Activated CD4-positive, alpha-beta memory T cell treated with anti-CD3 and anti-CD28 coated beads for 36 hours (primary cell): ENCODE data around the gene SPEG. TPM values are rescaled to one million over a fixed set of nuclear protein-coding genes. Genes with fewer than 3 reads are reported as not detected.
A peak's percentile ranks its signal among the peaks of the same experiment; 100 is the strongest.

ENCODE experiments used
- CTCF ChIA-PET: fragments of 350-600 bp; sonication (Branson Sonifier 250); formaldehyde crosslinking; loops from one replicate; lab custom pipeline; 2021; ENCODE audit warnings: antibody characterized with exemption, inconsistent platforms; lab: Charles Lee
- POLR2A ChIA-PET: fragments of 350-600 bp; sonication (Branson Sonifier 250); formaldehyde crosslinking; loops from one replicate; lab custom pipeline; 2021; ENCODE audit warnings: antibody characterized with exemption; lab: Charles Lee
- DNase-seq: peaks from one replicate; pipeline ENCODE4 v3.0.0-alpha.2; 2020
- H3K27ac Mint-ChIP-seq: one replicate; pipeline ENCODE4 v1.8.0; 2021; ENCODE audit warnings: mixed read lengths
- H3K27me3 Mint-ChIP-seq: one replicate; pipeline ENCODE4 v1.8.0; 2021; ENCODE audit warnings: mixed read lengths
- H3K36me3 Mint-ChIP-seq: one replicate; pipeline ENCODE4 v1.8.0; 2021; ENCODE audit warnings: mixed read lengths
- H3K4me1 Mint-ChIP-seq: one replicate; pipeline ENCODE4 v1.8.0; 2021; ENCODE audit warnings: low read depth, mixed read lengths
- H3K4me3 Mint-ChIP-seq: one replicate; pipeline ENCODE4 v1.8.0; 2021; ENCODE audit warnings: mild to moderate bottlenecking, mixed read lengths
- H3K9me3 Mint-ChIP-seq: one replicate; pipeline ENCODE4 v1.8.0; 2021; ENCODE audit warnings: mixed read lengths
- intact Hi-C: fragments of 100-400 bp; cut with micrococcal nuclease; formaldehyde crosslinking; loops from one replicate; pipeline ENCODE4 v1.15.1; 2023
- total RNA-seq, 2 experiments: library from RNA; stranded (reverse); gene quantifications; one replicate each; pipeline ENCODE4 v1.2.3, GENCODE V29; 2021

SPEG gene
- total RNA-seq, 2 experiments from 2014 or later = 1.1 to 1.7 TPM

DNA sequence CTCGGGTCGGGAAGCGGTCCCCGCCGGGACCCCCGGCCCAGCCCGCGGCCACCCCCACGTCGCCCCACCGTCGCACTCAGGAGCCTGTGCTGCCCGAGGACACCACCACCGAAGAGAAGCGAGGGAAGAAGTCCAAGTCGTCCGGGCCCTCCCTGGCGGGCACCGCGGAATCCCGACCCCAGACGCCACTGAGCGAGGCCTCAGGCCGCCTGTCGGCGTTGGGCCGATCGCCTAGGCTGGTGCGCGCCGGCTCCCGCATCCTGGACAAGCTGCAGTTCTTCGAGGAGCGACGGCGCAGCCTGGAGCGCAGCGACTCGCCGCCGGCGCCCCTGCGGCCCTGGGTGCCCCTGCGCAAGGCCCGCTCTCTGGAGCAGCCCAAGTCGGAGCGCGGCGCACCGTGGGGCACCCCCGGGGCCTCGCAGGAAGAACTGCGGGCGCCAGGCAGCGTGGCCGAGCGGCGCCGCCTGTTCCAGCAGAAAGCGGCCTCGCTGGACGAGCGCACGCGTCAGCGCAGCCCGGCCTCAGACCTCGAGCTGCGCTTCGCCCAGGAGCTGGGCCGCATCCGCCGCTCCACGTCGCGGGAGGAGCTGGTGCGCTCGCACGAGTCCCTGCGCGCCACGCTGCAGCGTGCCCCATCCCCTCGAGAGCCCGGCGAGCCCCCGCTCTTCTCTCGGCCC, 13.6 kb downstream of the SPEG start:
- Mint-ChIP-seq H3K4me1 (no peaks in the 10 kb centered on the region), H3K27me3 (peaks cover 22% of the 10 kb centered on the region), H3K4me3 (no peak overlapping the region), H3K36me3 (no peaks in the 10 kb centered on the region), H3K27ac (no peak overlapping the region), H3K9me3 (no peaks in the 10 kb centered on the region)
- ChIA-PET POLR2A (no interaction called here), CTCF (interaction anchor here (1.4 kb wide), 1 partner anchor 81 kb away, joined by 7 read pairs; no protein-coding TSS in a partner anchor)
- intact Hi-C loops = no loop called here
- no peak for DNase-seq

DNA sequence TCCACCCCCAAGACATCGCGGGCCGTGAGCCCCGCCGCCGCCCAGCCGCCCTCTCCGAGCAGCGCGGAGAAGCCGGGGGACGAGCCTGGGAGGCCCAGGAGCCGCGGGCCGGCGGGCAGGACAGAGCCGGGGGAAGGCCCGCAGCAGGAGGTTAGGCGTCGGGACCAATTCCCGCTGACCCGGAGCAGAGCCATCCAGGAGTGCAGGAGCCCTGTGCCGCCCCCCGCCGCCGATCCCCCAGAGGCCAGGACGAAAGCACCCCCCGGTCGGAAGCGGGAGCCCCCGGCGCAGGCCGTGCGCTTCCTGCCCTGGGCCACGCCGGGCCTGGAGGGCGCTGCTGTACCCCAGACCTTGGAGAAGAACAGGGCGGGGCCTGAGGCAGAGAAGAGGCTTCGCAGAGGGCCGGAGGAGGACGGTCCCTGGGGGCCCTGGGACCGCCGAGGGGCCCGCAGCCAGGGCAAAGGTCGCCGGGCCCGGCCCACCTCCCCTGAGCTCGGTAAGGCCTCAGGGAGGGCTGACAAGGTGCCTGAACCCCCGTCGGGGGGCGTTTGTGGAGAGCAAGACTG, 14.2 kb downstream of the SPEG start:
- peaks cover 22% of the 10 kb centered on the region for H3K27me3 Mint-ChIP-seq
- intact Hi-C loops = no loop called here
- CTCF ChIA-PET = interaction anchor here (1.4 kb wide), 1 partner anchor 81 kb away, joined by 7 read pairs; no protein-coding TSS in a partner anchor
- no peak for DNase-seq
- no peaks in the 10 kb centered on the region for H3K36me3 Mint-ChIP-seq
- no peak overlapping the region for H3K4me3 Mint-ChIP-seq
- no peaks in the 10 kb centered on the region for H3K9me3 Mint-ChIP-seq
- POLR2A ChIA-PET = no interaction called here
- H3K4me1 Mint-ChIP-seq = no peaks in the 10 kb centered on the region
- no peak overlapping the region for H3K27ac Mint-ChIP-seq

DNA sequence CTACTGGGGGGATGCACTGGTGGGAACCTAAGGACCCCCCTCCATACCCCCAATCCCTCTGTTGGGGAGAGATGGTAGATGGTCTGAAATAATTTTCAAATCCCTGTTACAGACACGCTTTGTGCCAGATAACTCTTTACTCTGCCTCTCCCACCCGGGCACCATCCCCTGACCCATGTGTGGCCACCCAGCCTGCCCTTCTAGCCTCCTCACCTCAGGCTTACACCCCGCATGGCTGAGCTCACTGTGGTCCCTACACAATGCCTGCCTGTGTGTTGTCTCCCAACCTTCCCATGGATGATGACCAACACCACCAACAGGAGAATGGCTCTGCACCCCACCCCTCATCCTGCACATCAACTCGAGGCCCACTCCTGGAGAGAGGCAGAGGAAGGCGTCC, 15.0 kb downstream of the SPEG start:
- intact Hi-C loops = no loop called here
- no peak overlapping the region for H3K27ac Mint-ChIP-seq
- no peak for DNase-seq
- no peaks in the 10 kb centered on the region for H3K4me1 Mint-ChIP-seq
- ChIA-PET CTCF (interaction anchor here (1.4 kb wide), 1 partner anchor 80 kb away, joined by 7 read pairs; no protein-coding TSS in a partner anchor), POLR2A (no interaction called here)
- no peaks in the 10 kb centered on the region for H3K9me3 Mint-ChIP-seq
- no peak overlapping the region for H3K4me3 Mint-ChIP-seq
- H3K27me3 Mint-ChIP-seq = peaks cover 22% of the 10 kb centered on the region
- no peaks in the 10 kb centered on the region for H3K36me3 Mint-ChIP-seq

DNA sequence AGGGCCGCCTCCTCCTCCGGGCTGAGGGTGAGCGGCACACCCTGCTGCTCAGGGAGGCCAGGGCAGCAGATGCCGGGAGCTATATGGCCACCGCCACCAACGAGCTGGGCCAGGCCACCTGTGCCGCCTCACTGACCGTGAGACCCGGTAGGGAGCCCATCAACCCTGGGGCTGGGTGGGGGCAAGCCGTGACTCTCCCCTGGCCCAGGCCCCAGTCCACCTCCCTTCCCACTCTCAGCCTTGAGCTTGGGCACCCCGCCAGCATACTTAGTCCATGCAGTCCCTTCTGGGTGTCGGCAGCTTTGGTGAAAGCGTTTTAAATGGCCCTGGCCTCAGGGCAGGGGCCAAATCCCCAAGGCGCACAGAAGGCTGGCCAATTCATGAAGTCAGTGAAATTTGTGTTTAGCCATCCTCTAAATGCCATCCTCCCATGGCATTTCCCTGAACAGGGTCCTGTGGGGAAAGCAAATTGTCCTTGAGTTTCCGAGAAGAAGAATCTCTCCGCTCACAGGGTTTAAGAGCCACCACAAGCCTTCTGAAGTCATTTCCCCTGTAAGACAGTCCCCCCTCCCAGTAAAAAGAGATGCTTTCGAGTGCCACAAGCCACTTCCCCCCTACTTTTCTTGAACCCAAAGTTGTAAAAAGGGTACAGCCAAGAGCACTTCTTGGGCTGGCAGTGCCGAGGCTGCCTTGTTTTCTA, 17.2 kb downstream of the SPEG start:
- no peak overlapping the region for H3K4me3 Mint-ChIP-seq
- DNase-seq = no peak
- peaks cover 19% of the 10 kb centered on the region for H3K27me3 Mint-ChIP-seq
- ChIA-PET POLR2A (no interaction called here), CTCF (no interaction called here)
- intact Hi-C loops = no loop called here
- H3K27ac Mint-ChIP-seq = no peak overlapping the region
- H3K4me1 Mint-ChIP-seq = no peaks in the 10 kb centered on the region
- H3K36me3 Mint-ChIP-seq = no peaks in the 10 kb centered on the region
- no peaks in the 10 kb centered on the region for H3K9me3 Mint-ChIP-seq

DNA sequence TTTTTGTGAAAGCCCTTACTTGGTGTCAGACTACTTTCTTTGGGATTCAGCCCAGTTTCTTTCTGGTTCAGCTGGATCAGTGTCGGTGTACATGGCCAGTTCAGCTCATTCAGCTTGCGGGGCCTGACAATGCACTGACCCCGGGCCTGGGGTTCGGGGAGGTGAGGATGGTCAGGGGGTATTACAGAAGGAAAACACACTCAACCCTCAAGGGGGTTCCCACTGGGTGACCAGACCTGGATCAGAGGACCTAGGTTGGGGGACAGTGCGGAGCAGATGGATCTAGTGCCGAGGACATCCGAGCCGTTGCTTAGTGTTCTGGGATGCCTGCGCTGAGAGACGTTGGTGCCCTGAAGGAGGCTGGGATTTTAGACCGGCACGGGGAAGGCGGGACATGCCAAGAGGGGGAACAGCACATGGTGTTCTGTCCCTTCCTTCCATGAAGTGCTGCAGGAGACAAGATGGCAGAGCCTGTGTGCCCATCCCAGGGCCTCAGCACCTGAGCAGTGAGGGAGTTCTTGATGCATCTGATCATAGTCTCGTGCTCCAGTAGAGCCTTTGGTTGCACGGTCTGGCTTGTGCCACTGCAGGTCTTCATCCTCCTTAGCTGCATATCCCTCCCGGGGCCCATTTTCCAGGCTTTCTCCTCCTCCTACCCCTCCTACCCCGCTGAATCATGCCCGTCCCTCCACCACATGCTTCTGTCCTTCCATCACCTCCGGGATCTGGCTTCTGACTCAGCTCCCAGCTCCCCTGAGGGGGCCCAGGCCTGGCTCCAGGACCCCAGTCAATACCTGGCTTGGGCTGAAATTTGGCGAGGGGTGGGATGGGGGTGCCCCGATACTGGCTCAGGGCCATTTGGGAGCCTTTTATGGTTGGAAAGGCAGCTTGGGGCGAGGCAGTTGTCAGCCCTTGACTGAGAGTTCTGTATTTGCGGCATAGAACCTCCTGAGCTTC, 18.0 kb downstream of the SPEG start:
- Mint-ChIP-seq H3K9me3 (no peaks in the 10 kb centered on the region), H3K27me3 (peaks cover 19% of the 10 kb centered on the region), H3K4me3 (no peak overlapping the region), H3K4me1 (peaks cover under 1% of the 10 kb centered on the region), H3K27ac (no peak overlapping the region), H3K36me3 (no peaks in the 10 kb centered on the region)
- intact Hi-C loops = no loop called here
- POLR2A ChIA-PET = no interaction called here
- CTCF ChIA-PET = interaction anchor here (0.9 kb wide), 1 partner anchor 77 kb away, joined by 5 read pairs; no protein-coding TSS in a partner anchor
- no peak for DNase-seq

DNA sequence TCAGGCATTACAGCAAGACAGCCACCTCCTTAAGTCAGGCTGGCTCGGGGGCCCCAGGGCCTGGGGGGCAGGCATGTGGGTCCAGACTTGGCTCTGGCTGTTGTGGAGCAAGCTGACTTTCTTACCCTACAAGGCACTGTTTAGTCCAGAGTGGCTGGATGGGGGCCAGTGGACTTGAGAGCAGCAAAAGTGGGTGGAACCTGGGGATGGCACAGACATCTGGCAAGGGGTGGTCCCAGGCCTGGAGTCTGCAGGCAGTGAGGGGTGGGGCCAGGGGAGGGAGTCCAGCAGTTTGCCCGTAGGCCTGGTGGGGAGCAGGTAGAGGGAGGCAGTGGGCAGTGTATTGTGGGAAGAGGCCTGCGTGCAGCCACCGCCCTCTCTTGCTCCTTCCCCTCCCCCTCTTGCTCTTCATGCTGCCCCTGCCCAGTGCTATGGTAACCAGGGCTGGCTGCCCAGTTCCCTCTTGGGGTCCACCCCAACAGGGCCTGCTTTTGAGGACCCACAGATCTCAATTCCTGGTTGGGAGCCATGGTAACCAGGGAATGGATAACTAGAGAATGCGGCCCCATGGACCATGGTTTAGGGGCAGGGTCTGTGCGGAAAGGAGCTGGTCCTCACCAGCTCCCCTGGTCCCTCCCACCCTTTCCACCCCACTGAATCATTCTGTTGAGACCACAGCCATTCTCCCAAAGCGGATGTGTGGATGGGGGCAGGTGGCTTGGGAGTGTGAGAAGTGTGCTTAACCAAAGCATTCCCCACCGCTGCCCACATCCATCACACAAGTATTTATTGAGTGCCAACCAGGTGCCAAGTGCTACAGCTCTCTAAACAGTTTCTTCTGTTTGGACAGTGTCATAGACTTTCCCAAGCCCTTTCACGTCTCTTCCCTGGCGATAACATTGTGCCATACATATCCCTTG, 19.3 kb downstream of the SPEG start:
- Mint-ChIP-seq H3K36me3 (no peaks in the 10 kb centered on the region), H3K4me3 (no peak overlapping the region), H3K27me3 (peaks cover 19% of the 10 kb centered on the region), H3K9me3 (no peaks in the 10 kb centered on the region), H3K4me1 (peaks cover 5% of the 10 kb centered on the region), H3K27ac (no peak overlapping the region)
- intact Hi-C loops = no loop called here
- no peak for DNase-seq
- CTCF ChIA-PET = interaction anchor here (0.9 to 1.8 kb wide), 2 partner anchors 76 kb away, joined by 5 to 8 read pairs; no protein-coding TSS in a partner anchor
- POLR2A ChIA-PET = no interaction called here

DNA sequence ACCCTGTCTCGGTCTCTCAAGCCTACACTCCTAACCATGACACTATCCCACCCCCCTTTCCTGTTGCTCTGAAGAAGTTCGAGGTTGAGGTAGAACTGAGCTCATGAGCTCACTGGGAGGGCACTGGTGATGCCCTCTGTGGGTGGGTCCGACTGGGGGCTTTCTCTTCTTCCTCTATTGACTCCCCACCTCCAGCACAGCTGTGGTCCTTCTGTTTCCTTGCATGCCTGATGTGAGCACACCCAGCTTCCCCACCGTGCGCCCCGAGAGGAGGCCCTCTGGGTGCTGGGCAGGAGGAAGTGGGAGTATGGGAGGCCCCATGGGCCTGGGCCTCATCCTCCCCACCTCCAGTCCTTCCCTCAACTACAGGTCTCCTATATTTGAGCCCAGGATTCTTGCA, 20.9 kb downstream of the SPEG start:
- intact Hi-C loops = no loop called here
- Mint-ChIP-seq H3K4me3 (no peak overlapping the region), H3K27me3 (peaks cover 6% of the 10 kb centered on the region), H3K9me3 (no peaks in the 10 kb centered on the region), H3K27ac (no peak overlapping the region), H3K4me1 (peaks cover 5% of the 10 kb centered on the region), H3K36me3 (no peaks in the 10 kb centered on the region)
- DNase-seq = no peak
- CTCF ChIA-PET = interaction anchor here (0.9 to 2.0 kb wide), 3 partner anchors 22 to 74 kb away, joined by 3 to 8 read pairs (median 4); no protein-coding TSS in a partner anchor
- POLR2A ChIA-PET = no interaction called here

DNA sequence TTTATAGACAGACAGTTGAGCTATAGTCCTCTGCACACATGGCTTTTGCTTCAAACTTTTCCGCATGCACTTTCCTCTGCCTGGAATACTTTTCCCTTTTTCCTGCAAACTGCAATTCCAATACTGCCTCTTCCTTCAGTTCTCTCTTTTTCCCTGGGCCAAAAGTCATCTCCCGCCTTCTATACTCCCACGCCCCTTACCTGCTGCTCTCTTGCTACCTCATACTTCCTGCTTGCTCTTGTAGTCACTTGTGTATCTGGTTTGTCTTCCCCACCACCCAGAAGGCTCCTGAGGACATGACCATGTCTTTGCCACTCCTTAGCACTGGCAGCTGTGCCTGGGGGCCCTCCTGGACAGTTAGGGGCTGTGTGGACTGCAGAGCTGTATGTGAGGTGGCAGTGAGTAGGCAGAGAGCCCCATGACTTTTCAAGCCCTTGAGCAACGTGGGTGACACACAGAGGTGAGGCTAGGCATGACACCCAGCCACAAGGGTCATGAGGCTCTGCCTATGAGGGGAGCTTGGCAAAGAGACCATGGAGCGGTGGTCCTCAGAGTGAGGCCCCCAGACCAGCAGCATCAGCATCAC, 23.2 kb downstream of the SPEG start:
- ChIA-PET CTCF (interaction anchor here (0.6 to 3.8 kb wide), 10 partner anchors 13 to 1017 kb away, joined by 3 to 43 read pairs (median 4); partner anchors contain the start of gene GMPPA), POLR2A (no interaction called here)
- Mint-ChIP-seq H3K36me3 (no peaks in the 10 kb centered on the region), H3K27ac (no peak overlapping the region), H3K4me3 (no peak overlapping the region), H3K4me1 (peaks cover 5% of the 10 kb centered on the region), H3K27me3 (no peaks in the 10 kb centered on the region), H3K9me3 (no peaks in the 10 kb centered on the region)
- intact Hi-C loops = loop anchor here (2.0 kb wide), 1 partner anchor 55 kb away; no protein-coding TSS in a partner anchor
- DNase-seq = peak; percentile 31

DNA sequence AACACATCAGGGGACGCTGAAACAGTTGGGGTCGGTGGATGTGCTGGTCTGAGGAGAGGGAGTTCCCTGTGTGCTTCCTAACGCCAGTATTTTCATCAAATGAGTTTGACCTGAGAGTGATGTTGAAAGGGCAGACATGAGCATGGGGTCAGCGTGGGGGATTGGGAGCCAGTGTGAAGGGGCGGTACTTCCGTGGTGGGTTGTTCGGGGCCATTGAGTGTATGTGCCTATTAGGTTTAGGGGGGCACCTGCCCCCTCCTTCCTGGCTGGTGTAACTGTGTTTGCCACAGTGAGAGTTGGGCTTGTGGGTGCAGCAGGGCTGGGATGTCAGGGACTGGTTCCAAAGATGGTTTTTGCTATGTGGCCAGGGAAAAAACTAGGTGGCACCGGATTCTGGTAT, 24.4 kb downstream of the SPEG start:
- POLR2A ChIA-PET = no interaction called here
- CTCF ChIA-PET = interaction anchor here (1.0 to 3.8 kb wide), 11 partner anchors 12 to 72 kb away, joined by 3 to 43 read pairs (median 5); a partner anchor contains a TSS
- H3K27ac Mint-ChIP-seq = no peak overlapping the region
- DNase-seq = no peak
- H3K27me3 Mint-ChIP-seq = no peaks in the 10 kb centered on the region
- no peaks in the 10 kb centered on the region for H3K36me3 Mint-ChIP-seq
- peaks cover 5% of the 10 kb centered on the region for H3K4me1 Mint-ChIP-seq
- intact Hi-C loops = loop anchor here (1.0 to 2.0 kb wide), 2 partner anchors 56 to 71 kb away; no protein-coding TSS in a partner anchor
- H3K4me3 Mint-ChIP-seq = no peak overlapping the region
- no peaks in the 10 kb centered on the region for H3K9me3 Mint-ChIP-seq

DNA sequence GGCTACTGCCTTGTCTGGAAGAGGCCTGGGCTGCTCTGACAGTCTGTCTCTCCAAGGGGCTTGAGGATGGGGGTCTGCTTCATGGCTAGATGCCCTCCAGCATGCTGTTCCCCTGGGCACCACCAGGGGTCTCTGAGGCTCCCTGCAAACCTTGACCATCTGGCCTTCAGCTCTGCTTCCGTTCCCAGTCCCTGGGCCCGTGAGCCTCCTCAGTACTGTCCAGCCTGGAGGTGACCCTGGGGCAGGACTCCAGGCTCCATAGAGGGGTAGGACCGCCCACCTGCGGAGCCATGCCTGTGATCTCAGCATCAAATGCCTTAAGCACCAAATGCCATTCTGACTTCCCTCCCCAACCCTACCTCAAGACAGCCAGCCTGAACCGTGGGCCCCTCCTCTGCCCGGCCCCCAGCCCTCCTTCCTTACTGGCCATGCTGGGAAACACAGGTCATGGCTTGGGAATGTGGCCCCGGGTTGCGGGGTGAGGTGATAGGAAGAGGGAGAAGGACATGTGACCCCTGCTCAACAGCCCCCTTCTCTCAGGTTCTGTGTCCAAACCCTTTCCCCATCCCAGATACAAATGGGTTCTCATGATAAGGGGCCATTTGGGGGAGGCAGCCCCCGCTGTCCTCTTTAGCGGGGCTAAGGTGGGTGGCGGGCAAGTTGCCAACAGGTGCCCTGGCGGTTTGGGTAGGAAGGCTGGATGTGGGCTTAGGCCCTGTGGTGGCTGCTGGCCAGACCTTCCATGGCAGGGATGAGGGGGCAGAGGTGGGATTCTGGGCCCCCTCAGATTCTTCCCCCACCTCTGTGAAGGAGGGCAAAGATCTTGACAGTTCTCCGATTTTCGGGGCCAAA, 25.0 kb downstream of the SPEG start:
- no peaks in the 10 kb centered on the region for H3K36me3 Mint-ChIP-seq
- CTCF ChIA-PET = interaction anchor here (1.0 to 3.8 kb wide), 10 partner anchors 13 to 71 kb away, joined by 3 to 43 read pairs (median 5); a partner anchor contains a TSS
- POLR2A ChIA-PET = no interaction called here
- DNase-seq = peak; percentile 51
- H3K4me3 Mint-ChIP-seq = no peak overlapping the region
- no peak overlapping the region for H3K27ac Mint-ChIP-seq
- intact Hi-C loops = loop anchor here (1.0 to 2.0 kb wide), 2 partner anchors 57 to 71 kb away; no protein-coding TSS in a partner anchor
- no peaks in the 10 kb centered on the region for H3K27me3 Mint-ChIP-seq
- H3K9me3 Mint-ChIP-seq = no peaks in the 10 kb centered on the region
- H3K4me1 Mint-ChIP-seq = peaks cover 5% of the 10 kb centered on the region
